GM15510 (cell line): Measurements from ENCODE around the gene APC2.

Experiments
- POLR2A ChIP-seq: IDR thresholded peaks from 3 replicates; pipeline ENCODE4 v1.6.1; 2011; ENCODE audit warnings: borderline replicate concordance; ENCODE audit not compliant: insufficient read length; ENCODE audit errors: extremely low read depth

The APC2 gene

DNA sequence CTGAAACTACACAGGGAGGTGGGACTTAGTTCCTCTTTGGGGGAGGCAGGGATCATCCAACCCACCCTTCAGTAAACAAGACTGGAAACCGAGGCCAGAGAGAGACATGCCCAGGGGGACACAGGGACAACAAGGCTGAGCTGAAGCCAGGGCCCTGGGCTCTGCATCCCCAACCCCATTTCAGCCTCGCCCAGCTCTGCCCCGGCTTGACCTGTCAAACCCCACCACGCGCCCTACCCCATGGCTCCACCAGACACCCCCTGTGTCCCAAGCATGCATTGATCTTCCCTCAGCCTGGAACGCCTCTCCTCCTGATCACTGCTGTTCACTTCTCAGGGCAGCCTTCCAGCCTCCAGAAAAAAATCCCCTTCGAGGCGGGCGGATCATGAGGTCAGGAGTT, 2.0 kb upstream of the APC2 start:
- no peak for TF ChIP-seq POLR2A

DNA sequence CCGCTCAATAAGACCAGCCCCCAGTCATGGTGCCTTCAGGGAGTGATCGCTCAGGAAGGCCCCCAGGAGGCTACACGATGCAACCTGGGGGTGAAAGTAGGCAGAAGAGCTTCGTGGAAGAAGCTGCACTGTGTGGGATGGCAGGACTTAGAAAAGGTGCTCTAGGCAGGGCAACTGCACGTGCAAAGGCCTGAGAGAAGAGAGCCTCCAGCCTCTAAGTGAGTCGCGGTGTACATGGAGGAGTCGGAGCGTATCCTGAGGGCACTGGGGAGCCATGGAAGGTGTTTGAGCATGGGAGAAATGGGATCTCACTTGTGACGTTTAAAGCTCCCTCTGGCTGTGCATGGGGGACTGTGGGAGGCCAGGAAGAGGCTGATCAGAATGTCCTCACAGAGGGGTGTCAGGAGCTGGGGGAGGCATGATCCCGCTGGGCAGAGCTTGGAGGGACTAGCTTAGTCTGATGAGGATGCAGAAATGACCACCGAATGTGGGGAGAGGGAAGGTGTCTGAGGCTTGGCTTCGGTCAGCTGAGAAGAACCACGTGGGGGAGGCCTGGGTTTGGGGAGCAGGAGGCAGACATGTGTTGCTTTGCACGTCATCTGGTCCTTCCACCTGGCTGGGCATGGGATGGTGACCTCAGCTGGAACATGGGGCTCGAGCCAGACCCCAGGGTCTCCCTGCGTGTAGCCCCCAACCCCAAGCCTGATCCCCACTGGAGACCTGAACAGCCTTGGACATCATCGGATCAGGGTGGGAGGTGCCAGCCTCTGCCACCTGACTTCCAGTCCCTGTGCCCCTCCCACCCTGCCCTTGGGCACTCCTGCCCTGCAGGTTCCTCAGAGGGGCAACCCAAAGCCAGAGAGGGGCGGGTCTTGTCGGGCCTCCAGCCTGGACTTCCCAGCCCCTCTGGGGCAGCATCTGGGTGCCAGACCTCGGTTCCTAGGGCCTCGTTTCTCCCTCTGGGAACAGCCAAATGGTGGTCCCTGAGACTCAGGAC, 1.1 kb downstream of the APC2 start:
- TF ChIP-seq POLR2A = no peak

DNA sequence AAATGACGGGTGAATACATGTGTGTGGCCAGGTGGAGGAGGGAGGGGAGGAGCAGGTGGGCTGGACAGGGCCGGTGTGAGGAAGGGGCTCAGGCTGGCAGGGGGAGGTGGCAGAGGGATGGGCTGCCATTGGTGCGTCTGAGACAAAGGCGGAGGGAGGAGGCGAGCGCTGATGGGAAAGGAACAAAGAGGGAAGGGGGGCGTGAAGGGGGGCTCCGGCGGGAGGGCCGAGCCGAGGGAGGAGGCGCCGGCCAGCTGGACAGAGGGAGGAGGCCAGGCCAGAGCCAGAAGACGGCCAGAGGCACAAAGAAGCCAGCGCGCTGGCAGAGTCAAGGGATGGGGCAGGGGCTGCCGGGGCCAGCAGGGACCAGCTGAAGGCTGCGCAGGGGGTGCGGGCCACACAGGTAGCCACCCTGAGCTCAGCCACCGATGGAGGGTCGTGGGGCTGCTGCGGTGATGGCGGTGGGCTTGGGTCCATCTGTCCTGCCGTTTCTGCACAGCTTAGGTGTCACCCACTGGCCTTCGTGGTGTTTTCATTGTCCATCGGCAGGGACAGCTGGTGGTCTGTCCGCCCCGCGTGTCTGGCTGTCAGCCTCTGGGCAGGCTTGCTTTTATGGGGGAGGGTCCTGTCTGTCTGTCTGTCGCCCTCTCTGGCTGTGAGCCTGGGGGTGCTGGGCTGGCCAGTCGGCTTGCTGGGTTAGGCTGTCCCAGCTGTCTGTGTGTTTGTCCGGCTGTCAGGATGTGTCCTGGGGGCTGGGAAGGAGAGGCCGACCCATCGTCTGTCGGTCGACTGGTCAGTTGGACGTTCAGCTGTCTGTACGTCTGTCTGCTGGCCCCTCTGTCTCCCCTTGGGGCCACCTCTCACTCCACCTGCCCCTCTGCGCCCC, 2.2 kb downstream of the APC2 start:
- TF ChIP-seq POLR2A = no peak

DNA sequence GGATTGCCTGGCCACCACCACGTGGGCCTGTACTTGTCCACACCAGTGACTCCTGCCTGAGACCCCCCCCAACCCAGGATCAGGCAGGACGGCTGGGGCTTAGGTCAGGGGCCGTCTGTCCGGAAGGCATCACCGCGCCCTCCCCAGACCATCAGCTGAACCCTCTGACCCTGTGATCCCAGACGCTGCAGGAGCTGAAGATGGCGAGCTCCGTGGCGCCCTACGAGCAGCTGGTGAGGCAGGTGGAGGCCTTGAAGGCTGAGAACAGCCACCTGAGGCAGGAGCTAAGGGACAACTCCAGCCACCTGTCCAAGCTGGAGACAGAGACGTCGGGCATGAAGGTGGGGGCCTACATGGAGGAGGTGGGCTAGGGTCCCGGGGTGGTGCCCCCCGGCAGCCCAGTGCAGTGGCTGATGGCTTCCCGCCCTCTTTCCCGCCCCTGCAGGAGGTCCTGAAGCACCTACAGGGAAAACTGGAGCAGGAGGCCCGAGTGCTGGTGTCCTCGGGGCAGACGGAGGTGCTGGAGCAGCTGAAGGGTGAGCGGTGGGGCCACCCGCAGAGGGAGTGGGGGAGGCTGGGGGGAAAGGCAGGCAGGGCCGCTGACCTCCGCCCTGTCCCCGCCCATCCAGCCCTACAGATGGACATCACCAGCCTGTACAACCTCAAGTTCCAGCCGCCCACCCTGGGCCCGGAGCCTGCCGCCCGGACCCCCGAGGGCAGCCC, 3.0 kb downstream of the APC2 start:
- no peak for TF ChIP-seq POLR2A

DNA sequence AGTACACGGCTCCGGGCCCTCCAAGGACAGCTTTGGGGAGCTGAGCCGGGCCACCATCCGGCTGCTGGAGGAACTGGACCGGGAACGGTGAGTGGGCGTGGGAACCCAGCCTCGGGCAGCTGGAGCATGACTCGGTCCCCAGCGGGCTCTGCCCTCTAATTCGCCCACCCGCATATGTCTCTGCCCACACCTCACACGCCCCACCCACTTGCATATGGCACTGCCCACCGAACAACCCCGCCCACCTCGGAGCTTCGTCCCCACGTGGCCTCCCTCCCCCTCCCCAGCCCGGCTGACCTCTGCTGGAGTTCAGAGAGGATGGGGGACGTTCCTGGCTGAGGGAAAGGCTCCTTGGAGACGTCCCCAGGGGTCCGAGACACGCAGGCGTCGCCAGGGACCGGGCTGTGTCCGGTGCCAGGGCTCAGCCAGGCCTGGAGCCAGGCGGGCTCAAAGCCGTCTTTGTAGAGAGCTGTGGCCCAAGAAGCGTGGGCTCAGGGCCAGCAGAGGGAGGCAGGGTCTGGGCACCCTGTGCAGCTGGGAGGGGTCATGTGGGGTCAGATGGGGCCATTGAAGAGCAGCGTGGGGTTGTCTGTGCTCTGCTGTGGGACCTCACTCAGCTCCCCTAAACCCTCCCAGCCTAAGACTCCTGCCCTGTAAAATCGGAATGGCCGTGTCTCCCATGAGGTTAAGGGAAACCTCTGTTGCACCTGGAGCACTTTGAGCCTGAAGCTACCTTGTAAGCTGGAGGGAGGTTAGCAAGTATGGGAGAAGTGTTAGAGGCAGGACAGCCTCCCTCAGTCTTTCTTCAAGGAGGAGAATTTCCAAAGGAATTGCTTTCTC, 3.8 kb downstream of the APC2 start:
- TF ChIP-seq POLR2A = no peak

DNA sequence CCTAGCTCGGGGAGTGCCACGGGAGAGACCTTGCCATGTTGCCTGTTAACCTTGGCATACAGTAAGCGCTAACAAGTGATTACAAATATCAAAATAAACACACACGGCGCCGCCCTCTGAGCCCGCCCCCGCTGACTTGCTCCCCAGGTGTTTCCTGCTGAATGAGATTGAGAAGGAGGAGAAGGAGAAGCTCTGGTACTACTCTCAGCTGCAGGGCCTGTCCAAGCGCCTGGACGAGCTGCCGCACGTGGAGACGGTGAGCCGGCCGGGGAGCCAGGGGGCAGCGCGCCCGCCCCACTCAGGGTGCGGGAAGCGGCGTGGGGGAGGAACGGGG, 5.0 kb downstream of the APC2 start:
- no peak for TF ChIP-seq POLR2A

DNA sequence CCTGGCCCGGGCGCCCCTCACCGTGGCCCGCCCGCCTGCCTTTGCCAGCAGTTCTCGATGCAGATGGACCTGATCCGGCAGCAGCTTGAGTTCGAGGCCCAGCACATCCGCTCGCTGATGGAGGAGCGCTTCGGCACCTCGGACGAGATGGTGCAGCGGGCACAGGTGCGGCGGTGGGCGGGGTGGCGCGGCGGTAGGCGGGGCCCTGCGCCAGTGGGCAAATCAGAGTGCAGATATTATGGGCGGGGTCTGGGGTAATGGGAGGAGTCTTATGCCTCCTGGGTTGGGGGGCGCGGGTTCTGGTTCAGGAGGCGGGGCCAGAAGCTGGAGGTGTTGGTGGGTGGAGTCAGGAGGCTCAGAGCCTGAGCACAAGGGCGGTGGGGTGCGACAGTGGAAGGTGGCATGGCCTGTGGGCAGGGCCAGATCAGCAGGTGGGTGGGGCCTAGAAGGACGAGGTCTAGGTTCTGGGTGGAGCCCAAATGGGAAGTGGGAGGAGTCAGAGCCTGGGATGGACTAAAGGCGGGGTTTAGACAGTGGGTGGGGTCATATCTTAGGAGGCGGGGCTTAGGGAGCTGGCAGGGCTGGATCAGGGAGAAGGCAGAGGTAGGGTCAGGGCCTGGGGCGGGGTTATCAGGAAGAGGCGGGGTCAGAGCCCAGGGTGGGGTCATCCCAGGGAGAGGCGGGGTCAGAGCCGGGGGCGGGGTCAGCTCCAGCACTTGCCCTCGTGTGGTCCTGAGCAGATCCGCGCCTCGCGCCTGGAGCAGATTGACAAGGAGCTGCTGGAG, 5.6 kb downstream of the APC2 start:
- no peak for TF ChIP-seq POLR2A

DNA sequence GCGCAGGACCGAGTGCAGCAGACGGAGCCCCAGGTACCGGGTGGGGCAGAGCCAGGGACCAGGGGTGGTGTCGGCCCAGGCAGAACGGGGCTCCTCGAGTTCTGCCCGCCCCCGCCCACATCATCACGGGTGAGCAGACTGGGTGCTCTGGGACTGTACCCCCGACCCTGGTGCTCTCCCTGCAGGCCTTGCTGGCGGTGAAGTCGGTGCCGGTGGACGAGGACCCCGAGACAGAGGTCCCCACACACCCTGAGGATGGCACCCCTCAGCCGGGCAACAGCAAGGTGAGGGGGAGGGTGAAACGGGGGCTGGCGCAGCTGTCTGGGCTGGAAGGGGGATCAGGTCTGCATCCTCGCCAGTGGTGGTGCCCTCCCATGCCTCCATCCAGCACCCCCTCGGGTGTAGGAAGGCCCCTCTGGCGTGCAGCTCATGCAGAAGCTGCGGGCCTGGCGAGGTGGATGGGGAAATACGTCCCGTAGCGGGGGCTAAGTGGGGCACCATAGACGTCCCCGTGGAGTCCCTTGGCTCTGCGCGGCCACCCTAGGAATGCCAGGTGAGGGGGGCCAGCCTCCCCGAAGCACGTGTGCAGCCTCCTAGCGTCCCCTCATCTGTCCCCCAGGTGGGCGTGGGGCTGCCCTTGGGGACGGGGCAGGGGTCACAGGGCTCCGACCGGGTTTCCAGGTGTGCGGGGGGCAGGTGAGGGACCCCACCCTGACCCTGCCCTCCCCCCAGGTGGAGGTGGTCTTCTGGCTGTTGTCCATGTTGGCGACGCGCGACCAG, 6.4 kb downstream of the APC2 start:
- no peak for TF ChIP-seq POLR2A

DNA sequence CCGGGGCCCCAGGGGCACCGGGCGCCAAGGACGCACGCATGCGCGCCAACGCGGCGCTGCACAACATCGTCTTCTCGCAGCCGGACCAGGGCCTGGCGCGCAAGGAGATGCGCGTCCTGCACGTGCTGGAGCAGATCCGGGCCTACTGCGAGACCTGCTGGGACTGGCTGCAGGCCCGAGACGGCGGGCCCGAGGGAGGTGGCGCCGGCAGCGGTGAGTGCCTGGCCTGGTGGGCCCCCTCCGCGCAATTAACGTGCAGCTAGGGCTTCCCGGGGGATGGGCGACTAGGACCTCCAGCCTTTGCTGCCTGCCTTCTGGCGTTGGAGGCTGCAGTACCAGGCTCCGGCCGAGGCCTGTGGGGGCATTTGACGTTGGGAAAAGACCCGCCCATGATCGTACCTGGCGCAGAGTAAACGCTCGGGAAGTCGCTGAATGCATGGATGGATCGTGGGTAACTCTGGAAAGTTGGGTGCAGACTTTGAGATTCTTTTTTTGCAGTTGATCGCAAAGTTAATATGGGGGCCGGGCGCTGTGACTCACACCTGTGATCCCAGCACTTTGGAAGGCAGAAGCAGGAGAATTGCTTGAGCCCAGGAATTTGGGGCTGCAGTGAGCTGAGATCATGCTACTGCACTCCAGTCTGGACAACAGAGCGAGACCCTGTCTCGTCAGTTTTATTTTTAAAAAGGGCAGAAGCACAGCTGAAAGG, 7.3 kb downstream of the APC2 start:
- TF ChIP-seq POLR2A = no peak

DNA sequence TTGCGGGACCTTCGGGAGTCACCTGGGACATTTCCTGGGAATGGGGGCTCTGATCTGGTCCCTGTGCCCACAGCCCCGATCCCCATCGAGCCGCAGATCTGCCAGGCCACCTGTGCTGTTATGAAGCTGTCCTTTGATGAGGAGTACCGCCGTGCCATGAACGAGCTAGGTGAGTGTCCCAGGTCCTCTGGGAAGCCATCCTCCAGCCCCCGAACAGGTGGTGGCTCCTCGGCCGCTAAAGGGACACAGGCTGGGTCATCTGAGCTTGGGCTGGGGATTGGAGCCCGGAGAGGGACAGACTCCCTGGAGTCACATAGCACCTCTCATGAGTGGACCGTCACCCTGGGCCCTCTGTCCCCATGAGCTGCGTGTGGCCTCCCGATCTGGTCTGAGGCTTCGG, 8.0 kb downstream of the APC2 start:
- no peak for TF ChIP-seq POLR2A

DNA sequence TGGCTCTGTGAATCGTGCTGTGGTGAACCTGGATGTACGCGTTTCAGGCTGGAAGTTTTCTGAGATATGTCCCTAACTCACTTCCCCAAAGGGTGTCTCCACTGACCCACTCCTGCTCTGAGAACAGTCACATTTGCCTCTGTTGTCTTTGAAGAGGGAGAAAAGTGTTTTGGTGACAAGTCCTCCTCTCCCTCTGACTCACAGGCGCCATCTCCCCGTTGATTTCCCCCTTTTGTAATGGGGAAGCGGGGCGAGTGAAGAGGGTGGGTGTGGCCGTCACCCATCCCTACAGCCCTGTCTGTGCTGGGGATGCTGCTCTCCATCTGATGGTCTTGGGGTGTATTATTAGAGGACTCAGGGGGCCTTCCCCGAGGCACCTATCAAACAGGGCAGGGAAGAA, 9.6 kb downstream of the APC2 start:
- no peak for TF ChIP-seq POLR2A
